RWPE1 (cell line): ENCODE measurements around the gene EGFL7.
"Not testable (repeated sequence)": the region's sequence is repeated elsewhere in the genome, so short reads cannot be mapped to it uniquely, and the experiment has no call there.

Experiments used
- CTCF ChIA-PET: fragments of 350-600 bp; sonication (Branson Sonifier 250); formaldehyde crosslinking; extraction: SDS; loops from one replicate; lab custom pipeline; 2021; lab: Yijun Ruan, JAX
- POLR2A ChIA-PET: fragments of 400-600 bp; formaldehyde crosslinking; extraction: SDS; loops from one replicate; lab custom pipeline; 2020; ENCODE audit warnings: antibody characterized with exemption; ENCODE audit not compliant: low non-redundant PET; lab: Yijun Ruan, JAX
- DNase-seq: peaks from one replicate; pipeline ENCODE4 v3.0.0; 2012; ENCODE audit warnings: low spot score
- H3K27ac ChIP-seq: fragments of 450-650 bp; 2 replicates; pipeline ENCODE4 v1.5.1; 2017
- TF ChIP-seq, protein P1 (sequence below): fragments of 450-650 bp; conservative IDR thresholded peaks from 2 replicates; pipeline ENCODE4 v1.5.1; 2017; ENCODE audit warnings: low read depth, mild to moderate bottlenecking

EGFL7 gene

GRCh38 chr9:136709454-136710109 is 46.9 kb downstream of the EGFL7 start:
- 0 out of 2 replicates have a peak overlapping the region, but pooled peaks have one; percentile 1 for H3K27ac ChIP-seq
- TF ChIP-seq, protein P1, sequence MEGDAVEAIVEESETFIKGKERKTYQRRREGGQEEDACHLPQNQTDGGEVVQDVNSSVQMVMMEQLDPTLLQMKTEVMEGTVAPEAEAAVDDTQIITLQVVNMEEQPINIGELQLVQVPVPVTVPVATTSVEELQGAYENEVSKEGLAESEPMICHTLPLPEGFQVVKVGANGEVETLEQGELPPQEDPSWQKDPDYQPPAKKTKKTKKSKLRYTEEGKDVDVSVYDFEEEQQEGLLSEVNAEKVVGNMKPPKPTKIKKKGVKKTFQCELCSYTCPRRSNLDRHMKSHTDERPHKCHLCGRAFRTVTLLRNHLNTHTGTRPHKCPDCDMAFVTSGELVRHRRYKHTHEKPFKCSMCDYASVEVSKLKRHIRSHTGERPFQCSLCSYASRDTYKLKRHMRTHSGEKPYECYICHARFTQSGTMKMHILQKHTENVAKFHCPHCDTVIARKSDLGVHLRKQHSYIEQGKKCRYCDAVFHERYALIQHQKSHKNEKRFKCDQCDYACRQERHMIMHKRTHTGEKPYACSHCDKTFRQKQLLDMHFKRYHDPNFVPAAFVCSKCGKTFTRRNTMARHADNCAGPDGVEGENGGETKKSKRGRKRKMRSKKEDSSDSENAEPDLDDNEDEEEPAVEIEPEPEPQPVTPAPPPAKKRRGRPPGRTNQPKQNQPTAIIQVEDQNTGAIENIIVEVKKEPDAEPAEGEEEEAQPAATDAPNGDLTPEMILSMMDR = no peak
- DNase-seq = no peak
- ChIA-PET CTCF (interaction anchor here (1.3 kb wide), 1 partner anchor 78 kb away, joined by 3 read pairs; no protein-coding TSS in a partner anchor), POLR2A (no interaction called here)

GRCh38 chr9:136710543-136710942 is 47.8 kb downstream of the EGFL7 start:
- peak overlapping the region; percentile 32 for H3K27ac ChIP-seq
- CTCF ChIA-PET = interaction anchor here (1.3 kb wide), 1 partner anchor 17 kb away, joined by 3 read pairs; no protein-coding TSS in a partner anchor
- POLR2A ChIA-PET = no interaction called here
- DNase-seq = no peak
- TF ChIP-seq, protein P1 = no peak

GRCh38 chr9:136711219-136711648 is 48.5 kb downstream of the EGFL7 start:
- DNase-seq, POLR2A ChIA-PET: not testable (repeated sequence)
- CTCF ChIA-PET = interaction anchor here (0.6 to 1.3 kb wide), 3 partner anchors 18 to 439 kb away, joined by 3 read pairs; no protein-coding TSS in a partner anchor
- H3K27ac ChIP-seq = peak overlapping the region; percentile 32; the same call in 1 of the 2 replicates

GRCh38 chr9:136711751-136712689 is 49.3 kb downstream of the EGFL7 start, which contains the start of gene DIPK1B:
TSS of gene DIPK1B (plus strand) at chr9:136712572. CDS start at chr9:136712666, 94 bp downstream.
- TF ChIP-seq, protein P1 = no peak
- POLR2A ChIA-PET = no interaction called here
- H3K27ac ChIP-seq = peak within 1 kb of the TSS; percentile 0; the same call in 1 of the 2 replicates
- no peak for DNase-seq
- CTCF ChIA-PET = interaction anchor here (0.6 to 0.7 kb wide), 2 partner anchors 87 to 438 kb away, joined by 3 read pairs; no protein-coding TSS in a partner anchor

DNA sequence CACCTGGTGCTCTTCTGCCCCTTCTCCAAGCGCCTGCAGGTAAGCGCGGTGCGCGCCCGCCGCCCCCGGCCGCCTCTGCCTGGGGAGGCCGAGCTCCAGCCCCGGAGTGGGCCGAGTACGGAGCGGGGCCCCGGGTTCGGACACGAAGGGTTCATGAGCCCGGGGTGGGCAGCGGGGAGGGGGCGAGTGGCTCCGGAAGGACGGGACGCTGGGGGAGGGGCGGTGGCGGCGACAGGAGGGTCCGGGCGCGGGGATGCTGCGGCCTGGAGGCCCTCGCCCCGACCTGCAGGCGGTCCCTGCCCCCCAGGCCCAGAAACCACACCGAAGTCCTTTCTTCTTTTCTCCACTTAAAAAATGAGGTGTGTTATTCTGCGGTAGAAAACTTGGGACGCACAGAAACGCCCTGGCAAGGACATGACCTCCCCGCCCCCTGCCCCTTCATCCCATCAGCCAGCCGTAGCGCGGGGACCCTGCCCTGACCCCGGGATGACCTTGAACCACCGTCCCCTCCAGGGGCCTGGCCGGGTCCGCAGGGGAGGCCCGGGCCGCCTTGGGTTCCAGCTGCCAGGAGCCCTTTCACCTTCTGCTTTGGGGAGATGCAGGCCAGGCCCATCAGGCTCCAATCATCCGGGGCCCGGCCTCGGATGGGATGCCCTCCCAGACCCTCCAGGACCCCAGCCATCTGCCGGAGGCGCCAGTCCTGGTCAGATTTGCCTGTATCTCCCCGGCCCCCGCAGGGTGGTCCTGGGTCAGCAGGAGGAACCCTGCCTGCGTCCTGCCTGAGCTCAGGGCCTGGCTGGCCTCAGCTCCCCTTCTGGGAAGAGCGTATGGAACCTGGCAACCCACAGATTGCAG is 50.2 kb downstream of the EGFL7 start:
- CTCF ChIA-PET = interaction anchor here (0.6 to 1.9 kb wide), 7 partner anchors 9 to 316 kb away, joined by 3 to 6 read pairs (median 3); no protein-coding TSS in a partner anchor

More for the DNA sequence above, 50.2 kb downstream of the EGFL7 start:
- no peak for DNase-seq
- POLR2A ChIA-PET = interaction anchor here (1.0 kb wide), 1 partner anchor 13 kb away, joined by 5 read pairs; no protein-coding TSS in a partner anchor
- peak overlapping the region; percentile 0; the same call in 1 of the 2 replicates for H3K27ac ChIP-seq
- TF ChIP-seq, protein P1 = no peak
